AG09309 (cell line): Measurements from ENCODE around the gene EEF1AKMT2.

Experiments
- DNase-seq: peaks from one replicate; pipeline ENCODE4 v3.0.0-alpha.2; 2010; ENCODE audit warnings: low read depth
- H3K4me3 ChIP-seq: 2 replicates; pipeline ENCODE4 v1.5.1; 2011; ENCODE audit warnings: mild to moderate bottlenecking, low read depth, low read length, moderate library complexity; ENCODE audit not compliant: control insufficient read depth
- CTCF ChIP-seq: IDR thresholded peaks from 2 replicates; pipeline ENCODE4 v1.5.1; 2011; ENCODE audit warnings: mild to moderate bottlenecking, low read depth, low read length, inconsistent platforms; ENCODE audit not compliant: insufficient read depth, control insufficient read depth; ENCODE audit errors: missing control alignments

EEF1AKMT2 gene

GRCh38 chr10:124717041-124717757, 74.5 kb downstream of the EEF1AKMT2 start:
- DNase-seq, result no peak
- no peak overlapping the region for H3K4me3 ChIP-seq
- TF ChIP-seq CTCF, result no peak

GRCh38 chr10:124716369-124716768, 75.3 kb downstream of the EEF1AKMT2 start:
- DNase-seq, result no peak
- no peak overlapping the region for H3K4me3 ChIP-seq
- no peak for TF ChIP-seq CTCF

GRCh38 chr10:124715439-124715838, 76.2 kb downstream of the EEF1AKMT2 start:
- TF ChIP-seq CTCF, result no peak
- DNase-seq, result no peak

GRCh38 chr10:124713679-124714255, 77.9 kb downstream of the EEF1AKMT2 start:
- no peak overlapping the region for H3K4me3 ChIP-seq
- TF ChIP-seq CTCF, result no peak
- no peak for DNase-seq

More at GRCh38 chr10:124715439-124715838, 76.2 kb downstream of the EEF1AKMT2 start:
- no peak overlapping the region for H3K4me3 ChIP-seq

- H3K4me3 ChIP-seq, result no peak overlapping the region
- no peak for TF ChIP-seq CTCF
- DNase-seq, result no peak
These were observed 78.8 kb downstream of the EEF1AKMT2 start for GRCh38 chr10:124712704-124713407.

- TF ChIP-seq CTCF, result no peak
- no peak overlapping the region for H3K4me3 ChIP-seq
- no peak for DNase-seq
These were observed 80.5 kb downstream of the EEF1AKMT2 start for GRCh38 chr10:124711145-124711544.
